Fibroblast of skin of back (primary cell): ENCODE data around the gene IFRD2.
"Not testable (repeated sequence)": the region's sequence is repeated elsewhere in the genome, so short reads cannot be mapped to it uniquely, and the experiment has no call there.

Experiments used
- DNase-seq: peaks from one replicate; pipeline ENCODE4 v3.0.0-alpha.2; 2013

The IFRD2 gene

DNA sequence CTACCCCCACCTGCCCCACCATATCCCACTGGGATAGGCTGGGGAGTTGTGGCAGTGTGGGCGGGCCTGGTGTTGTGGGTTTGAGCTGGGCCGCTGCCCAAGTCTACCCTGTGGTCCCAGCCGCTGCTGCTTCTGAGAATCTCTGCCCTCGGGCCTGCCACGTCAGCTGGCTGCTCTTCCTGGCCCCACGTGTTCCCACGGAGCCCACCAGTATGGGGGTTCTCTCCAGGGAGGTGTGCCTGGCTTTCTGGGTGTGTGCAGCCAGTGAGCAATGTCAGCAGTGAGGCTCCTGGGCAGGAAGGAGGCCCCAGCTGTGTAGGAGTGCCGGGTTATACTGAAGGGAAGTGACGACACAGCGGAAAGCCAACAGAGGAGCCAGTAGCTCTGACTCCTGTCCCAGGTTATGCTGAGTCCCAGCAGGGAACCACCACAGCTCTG lies 45.7 kb downstream of the IFRD2 start:
- DNase-seq = peak; percentile 98

DNA sequence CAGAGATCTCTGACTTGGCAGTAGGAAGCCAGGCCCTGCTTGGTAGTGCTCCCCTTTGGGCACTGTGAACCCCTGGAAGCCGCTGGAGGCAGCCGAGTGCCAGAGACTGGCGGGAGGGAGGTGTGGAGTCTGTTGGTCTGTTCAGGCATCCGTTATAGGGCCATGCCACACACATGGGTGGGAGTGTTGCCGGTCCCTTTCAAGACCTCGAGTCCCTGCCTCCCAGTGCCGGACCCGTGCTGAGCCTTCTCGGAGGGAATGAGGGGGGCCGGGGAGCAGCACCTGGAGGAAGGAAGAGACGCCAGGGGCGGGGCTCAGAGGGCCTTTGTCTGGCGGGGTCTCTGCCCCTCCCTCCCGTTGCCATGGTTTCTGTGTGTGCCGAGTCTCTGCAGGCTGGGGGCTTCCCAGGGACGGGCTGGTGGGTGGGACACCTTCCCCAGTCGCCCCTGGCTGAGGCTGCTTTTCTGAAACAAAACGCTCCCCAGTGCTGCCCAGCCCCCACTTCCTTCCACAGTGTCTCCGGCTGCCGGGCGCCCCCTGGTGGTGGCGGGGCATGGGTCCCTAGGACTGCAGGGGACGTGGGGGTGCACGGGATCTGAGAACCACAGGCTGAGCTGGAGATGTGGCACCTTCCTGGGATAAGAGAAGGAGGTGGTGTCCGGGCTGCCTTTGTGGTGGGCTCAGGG lies 46.3 kb downstream of the IFRD2 start:
- no peak for DNase-seq

DNA sequence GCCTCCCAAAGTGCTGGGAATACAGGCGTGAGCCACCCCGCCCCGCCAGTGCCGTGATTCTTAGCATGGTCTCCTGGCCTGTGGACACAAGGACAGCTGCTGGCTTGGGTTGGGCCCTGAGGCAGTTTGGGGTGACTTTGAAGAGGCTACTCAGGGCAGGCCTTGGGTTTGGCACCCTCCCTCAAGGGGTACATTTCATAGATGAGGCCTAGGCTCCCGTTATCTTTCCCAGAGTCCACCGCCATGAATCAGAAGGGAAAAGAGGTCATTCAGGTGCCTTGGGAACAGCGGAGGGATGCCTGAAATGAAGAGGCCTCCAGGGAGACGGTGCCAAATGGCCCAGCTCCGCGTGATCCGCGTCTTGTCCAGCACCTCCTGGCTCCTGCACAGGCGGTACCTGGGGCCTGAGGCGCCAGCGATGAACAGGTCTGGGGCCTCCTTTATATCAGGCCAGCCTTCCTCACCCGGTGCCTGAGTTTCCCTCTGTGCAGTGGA lies 46.9 kb downstream of the IFRD2 start:
- DNase-seq = no peak

DNA sequence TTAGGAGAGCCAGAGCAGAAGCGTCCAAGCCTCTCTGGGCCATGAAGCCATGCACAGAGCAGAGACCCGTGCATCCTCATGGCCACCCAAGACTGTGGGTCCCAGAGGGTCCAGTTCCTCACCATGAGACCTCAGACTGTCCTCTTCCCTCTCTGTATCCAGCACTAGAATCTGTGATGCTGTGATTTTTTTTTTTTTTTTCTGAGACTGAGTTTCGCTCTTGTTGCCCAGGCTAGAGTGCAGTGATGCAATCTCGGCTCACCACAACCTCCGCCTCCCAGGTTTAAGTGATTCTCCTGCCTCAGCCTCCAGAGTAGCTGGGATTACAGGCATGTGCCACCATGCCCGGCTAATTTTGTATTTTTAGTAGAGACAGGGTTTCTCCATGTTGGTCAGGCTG lies 47.4 kb downstream of the IFRD2 start:
- not testable (repeated sequence) for DNase-seq

DNA sequence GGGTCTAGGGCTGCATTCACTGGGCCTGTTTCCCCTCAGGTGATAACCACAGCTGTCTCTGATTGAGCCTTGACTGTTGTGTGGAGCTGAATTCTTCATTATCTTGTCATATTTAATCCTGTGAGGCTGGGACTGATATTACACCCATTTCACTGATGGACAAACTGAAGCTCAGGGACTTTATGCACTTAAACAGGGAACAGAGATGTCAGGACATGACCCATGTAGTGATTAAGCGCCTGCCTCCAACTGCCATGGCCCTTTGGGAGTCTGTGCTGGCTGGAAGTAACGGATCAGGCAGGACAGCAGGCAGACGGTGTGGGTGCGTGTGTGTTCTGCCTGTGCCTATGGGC lies 48.7 kb downstream of the IFRD2 start:
- no peak for DNase-seq

DNA sequence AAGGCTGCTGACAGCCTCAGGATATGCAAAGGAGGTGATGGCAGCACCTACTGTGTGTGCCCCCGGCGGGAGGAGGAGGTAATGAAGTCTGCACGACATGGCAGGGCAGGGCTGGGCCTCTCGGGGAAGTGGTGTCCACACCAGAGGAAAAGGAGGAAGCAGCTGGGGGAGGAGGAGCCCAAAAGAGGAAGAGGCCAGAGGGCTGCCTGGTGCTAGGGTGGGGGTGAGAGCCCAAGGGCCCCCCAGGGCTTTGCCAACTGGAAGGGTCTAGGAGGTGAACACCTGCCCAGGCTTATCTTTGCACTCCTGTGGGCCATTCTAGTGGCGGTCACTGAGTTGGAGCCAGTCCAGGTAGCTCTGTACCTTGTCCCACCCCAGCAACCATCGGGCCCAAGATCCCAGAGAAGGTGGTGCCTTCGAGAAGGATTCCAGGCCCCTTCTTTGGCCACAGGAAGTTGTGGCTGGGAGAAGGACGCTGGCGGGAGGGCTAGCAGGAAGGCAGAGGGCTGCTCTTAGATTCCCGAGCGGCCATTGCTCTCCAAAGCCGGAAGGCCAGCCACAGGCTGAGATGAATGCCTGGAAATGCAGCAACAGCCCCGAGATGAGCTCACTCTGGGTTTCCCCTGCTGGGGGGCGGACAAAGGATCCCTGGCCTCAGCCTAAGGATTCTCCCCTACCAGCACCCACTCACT lies 49.2 kb downstream of the IFRD2 start:
- peak; percentile 48 for DNase-seq

DNA sequence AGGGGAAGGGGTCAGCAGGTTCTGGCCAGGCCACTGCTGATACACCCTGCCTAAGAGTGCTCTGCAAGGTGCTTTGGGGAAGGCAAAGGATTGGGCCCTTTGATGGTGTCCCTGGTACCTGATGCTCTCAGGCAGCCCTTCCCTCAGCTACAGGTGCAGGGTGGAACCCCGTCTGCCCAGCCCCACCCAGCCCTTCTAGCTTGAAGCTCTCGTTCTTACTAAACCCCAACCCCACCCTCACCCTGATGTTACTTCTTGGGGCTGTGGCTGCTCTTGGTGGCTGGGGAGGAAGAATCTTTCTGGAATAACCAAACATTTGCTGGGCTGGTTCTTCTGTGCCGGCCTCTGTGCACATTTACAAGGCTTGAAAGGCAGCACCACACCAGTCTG lies 49.9 kb downstream of the IFRD2 start:
- DNase-seq = no peak

DNA sequence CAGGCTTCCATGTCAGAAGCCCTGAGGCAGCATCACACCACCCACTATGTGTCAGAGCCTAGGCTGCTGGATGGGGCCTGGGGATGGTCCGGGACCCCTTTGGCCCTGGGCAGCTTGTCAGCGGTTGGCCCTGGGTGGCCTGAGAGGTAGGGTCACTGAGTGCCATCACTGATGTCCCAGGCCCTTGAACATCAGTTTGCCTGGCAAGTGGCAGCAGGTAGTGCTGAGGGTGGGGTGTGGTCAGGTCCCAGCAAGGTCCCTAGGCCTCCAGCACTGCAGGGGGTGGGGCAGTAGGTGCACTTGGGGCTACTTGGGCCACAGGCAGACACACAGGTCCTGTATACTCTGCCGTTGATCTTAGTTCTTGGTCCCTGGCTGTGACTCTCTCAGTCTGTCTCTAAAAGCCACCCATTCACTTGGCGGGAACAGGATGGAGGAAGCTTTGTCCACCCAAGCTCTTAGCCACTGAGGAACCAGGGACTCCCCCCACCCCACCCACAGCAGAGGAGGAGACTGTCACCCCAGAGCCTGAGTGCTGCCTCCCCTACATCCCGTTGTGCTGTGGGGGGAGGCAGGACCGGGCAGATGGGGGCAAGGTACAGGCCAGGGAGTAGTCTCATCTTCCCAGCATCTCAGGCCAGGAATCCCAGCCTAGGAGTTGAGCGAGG lies 50.4 kb downstream of the IFRD2 start:
- DNase-seq = no peak

DNA sequence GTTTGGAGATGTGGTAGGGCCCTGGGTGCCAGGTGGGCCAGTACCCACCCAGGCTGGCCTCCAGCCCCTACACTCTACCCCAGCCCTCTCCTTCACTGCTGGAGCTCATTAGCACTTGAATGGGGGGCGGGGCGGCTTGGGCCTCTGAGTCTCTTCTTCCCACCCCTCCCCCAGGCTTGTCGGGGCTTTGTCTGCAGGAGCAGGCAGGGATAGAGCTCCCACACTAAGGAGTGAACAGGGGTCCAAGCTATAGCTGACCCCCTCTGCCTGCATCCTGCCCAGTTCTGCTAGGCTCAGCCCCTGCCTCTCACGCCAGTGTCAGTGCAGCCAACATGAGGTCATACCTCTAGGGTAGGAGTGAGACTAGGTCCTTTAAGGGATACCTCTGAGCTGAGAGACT lies 51.1 kb downstream of the IFRD2 start:
- DNase-seq = no peak

DNA sequence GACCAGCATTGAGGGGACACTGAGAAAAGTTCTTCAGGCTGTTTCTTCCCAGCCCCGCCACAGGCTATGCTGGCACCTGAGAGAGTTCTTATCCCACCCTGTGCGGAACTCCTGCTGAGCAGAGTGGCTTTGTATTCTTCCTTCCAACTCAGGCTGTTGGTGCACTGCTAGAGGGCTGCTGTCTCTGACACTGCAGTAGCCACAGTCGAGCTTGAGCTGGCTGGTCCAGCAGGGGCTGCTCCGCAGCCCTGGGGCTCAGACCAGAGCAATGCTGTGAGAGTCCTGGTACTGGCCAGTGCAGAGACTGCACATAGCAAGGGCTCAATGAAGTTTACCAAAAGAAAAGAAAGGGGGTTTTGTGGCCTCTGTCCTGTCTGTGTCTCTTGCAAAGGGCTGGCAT lies 52.6 kb downstream of the IFRD2 start:
- DNase-seq = no peak

DNA sequence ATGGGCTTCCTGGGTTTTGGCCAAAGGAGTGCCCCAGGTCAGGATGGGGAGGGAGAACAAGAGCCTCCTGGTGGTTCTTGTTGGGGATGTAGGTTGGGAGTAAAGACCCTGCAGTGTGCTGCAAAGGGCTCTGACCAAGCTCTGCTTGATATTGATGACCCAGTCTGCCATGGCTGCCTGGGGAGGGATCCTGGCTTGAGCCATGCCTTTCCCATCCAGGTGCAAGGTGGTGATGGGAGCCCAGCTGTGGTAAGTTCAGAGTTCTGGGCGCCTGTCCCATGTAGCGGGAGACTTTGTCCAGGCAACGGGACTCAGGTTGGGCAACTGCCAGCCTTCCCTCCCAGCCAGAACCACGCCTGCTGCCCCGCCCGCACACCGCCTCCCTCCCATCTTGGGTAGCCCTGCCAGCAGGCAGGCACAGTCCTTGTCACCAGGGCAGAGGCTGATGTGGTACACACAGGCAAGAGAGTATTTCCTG lies 53.6 kb downstream of the IFRD2 start:
- DNase-seq = peak; percentile 32

DNA sequence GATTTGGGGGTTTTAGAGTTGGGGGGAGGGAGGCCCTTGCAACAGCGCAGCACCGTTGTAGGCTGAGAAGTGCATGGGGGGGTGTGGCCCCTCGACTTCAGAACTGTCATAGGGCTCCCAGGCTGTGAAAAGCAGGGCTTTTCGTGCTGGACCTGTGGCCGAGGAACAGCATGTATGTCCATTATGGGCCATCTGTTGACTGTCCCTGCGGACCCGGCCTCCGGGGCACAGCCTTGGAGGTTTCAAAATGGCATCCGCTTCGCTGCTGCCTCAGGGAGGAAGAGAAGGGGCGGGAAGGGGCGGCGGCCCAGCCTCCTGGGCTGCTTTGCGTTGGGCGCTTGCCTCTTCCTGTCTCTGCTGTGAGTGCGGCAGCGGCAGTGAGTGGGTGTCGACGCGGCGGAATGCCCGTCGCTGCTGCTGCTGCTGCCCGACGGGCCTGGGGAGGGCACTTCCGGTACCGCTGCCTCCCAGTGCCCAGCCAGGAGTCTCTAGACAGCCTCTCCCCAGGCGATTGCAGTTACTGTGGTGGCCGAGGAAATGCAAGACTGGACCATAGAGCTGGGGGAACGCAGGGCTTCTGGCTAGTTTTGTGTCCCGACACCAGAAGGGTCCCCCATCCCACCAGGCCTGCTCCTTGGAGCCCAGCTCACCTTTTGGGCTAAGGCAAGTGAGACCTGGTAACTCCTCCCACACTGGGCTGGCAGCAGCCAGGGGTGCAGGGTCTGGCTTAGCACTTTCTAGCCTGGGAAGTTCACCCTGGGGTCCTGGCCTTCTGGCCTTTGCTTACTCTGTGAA lies 54.3 kb downstream of the IFRD2 start:
- peak; percentile 91 for DNase-seq
